K562 (cell line): ENCODE results near the gene SHF. TPM values are rescaled to one million over a fixed set of nuclear protein-coding genes. Genes with fewer than 3 reads are reported as not detected.
A peak's percentile ranks its signal among the peaks of the same experiment; 100 is the strongest.

Experiments used
- DNMT1 ChIP-seq: fragments of 450-650 bp; IDR thresholded peaks from 2 replicates; pipeline ENCODE4 v1.6.1; 2016; ENCODE audit warnings: antibody characterized with exemption, mild to moderate bottlenecking
- JUND ChIP-seq, 2 experiments: IDR thresholded peaks; 2 replicates in 1 of 2; 3 replicates in 1 of 2; pipeline ENCODE4 v1.6.1; 2011; ENCODE audit warnings: borderline replicate concordance in 2 of 2, low read depth in 2 of 2, low read length in 2 of 2, improper control_type of control experiment in 1 of 2, missing biosample characterization in 1 of 2, missing genetic modification characterization in 1 of 2, missing genetic modification reagents in 1 of 2
- KLF6 ChIP-seq: fragments of 250-450 bp; sonication (Bioruptor Pico); IDR thresholded peaks from 2 replicates; pipeline ENCODE4 v1.4.0; 2020; ENCODE audit warnings: mild to moderate bottlenecking, moderate library complexity, borderline replicate concordance
- RB1 ChIP-seq: fragments of 450-650 bp; IDR thresholded peaks from 2 replicates; pipeline ENCODE4 v1.6.1; 2017; ENCODE audit warnings: low read depth, mild to moderate bottlenecking
- REST ChIP-seq, 2 experiments: fragments of 450-650 bp; formaldehyde crosslinking in 1 of 2; IDR thresholded peaks; 2 replicates each; pipeline versions ENCODE4 v1.4.0 to v1.6.1; 2014 to 2020; ENCODE audit warnings: mild to moderate bottlenecking in 2 of 2, borderline replicate concordance in 1 of 2, low read depth in 1 of 2
- SMC3 ChIP-seq: conservative IDR thresholded peaks from 2 replicates; pipeline ENCODE4 v1.6.1; 2011; ENCODE audit warnings: low read depth, low read length, improper control_type of control experiment; ENCODE audit not compliant: insufficient read depth
- SPI1 ChIP-seq: IDR thresholded peaks from 2 replicates; pipeline ENCODE4 v1.6.1; 2011; ENCODE audit warnings: low read depth, low read length, control low read depth, borderline replicate concordance
- TARDBP ChIP-seq: fragments of 450-650 bp; IDR thresholded peaks from 2 replicates; pipeline ENCODE4 v1.6.1; 2016
- XRCC5 ChIP-seq: fragments of 200-400 bp; formaldehyde crosslinking; IDR thresholded peaks from 2 replicates; pipeline ENCODE4 v1.6.1; 2017; ENCODE audit warnings: low read depth, mild to moderate bottlenecking, low read length
- ZFP36 ChIP-seq: fragments of 150-350 bp; IDR thresholded peaks from 2 replicates; pipeline ENCODE4 v1.6.1; 2018; ENCODE audit warnings: low read length, low read depth; ENCODE audit not compliant: partially characterized antibody
- ZNF695 ChIP-seq: fragments of 450-650 bp; formaldehyde crosslinking; IDR thresholded peaks from 2 replicates; pipeline ENCODE4 v1.4.0; 2020; ENCODE audit warnings: mild to moderate bottlenecking, moderate library complexity
- polyA plus RNA-seq, 8 experiments: library from polyadenylated mRNA; depleted of rRNA in 4 of 8; stranded (reverse) in 5 of 8; unstranded in 3 of 8; fragments of >200 nt; fragmentation: Nextera tagmentation in 2 of 8; fragmentation: Illumina TruSeq in 1 of 8; extraction: Ambion mirVana in 2 of 8; extraction: Trizol in 1 of 8; gene quantifications; 2 replicates each; pipeline versions ENCODE4 v1.2.1 to v1.2.3, GENCODE V29; 2011 to 2014; ENCODE audit warnings: inconsistent platforms in 1 of 8, missing spikeins in 1 of 8
- total RNA-seq, 7 experiments: library from RNA; depleted of rRNA in 6 of 7; stranded (reverse); fragments of >200 nt in 6 of 7; fragmentation: Illumina TruSeq in 2 of 7; extraction: Trizol in 2 of 7; gene quantifications; 2 replicates each; pipeline versions ENCODE4 v1.2.1 to v1.2.3, GENCODE V29; 2011 to 2021; ENCODE audit warnings: low replicate concordance in 1 of 7

The SHF gene
- total and polyA plus RNA-seq, 9 of the 15 experiments (the other 6 are each of a cell fraction or from before 2014, with no cell fraction given), result 0.51 to 2.2 (median 0.85) TPM; not detected in 2

- peak; percentile 76; the same call in 1 of the 2 replicates for TF ChIP-seq REST (IDR thresholded peaks at IDR 0.05; ENCODE audit: borderline replicate concordance)
- no peak for TF ChIP-seq REST (CRISPR knock-in tag; IDR thresholded peaks at IDR 0.05; ENCODE audit: low read depth)
- peak; percentile 50; the same call in 1 of the 2 replicates for TF ChIP-seq JUND (IDR thresholded peaks at IDR 0.05; ENCODE audit: borderline replicate concordance, low read depth, low read length)
- TF ChIP-seq JUND (tag; IDR thresholded peaks at IDR 0.05; ENCODE audit: borderline replicate concordance, low read depth, low read length), result no peak; the same call in 2 of the 3 replicates
- no peak for TF ChIP-seq KLF6 (CRISPR knock-in tag)
- no peak for TF ChIP-seq ZNF695 (CRISPR knock-in tag)
- 0 out of 2 replicates have a peak, but pooled peaks have one; percentile 6 for TF ChIP-seq SPI1
- peak; percentile 76 for TF ChIP-seq SMC3
- TF ChIP-seq TARDBP, result no peak
- no peak for TF ChIP-seq DNMT1
- peak; percentile 35; the same call in 1 of the 2 replicates for TF ChIP-seq XRCC5
- peak; percentile 5 for TF ChIP-seq ZFP36
- peak; percentile 24; the same call in 1 of the 2 replicates for TF ChIP-seq RB1
These were observed 17.4 kb upstream of the SHF start (continued) for GRCh38 chr15:45205192-45205591.
